HAP-1 (cell line): ENCODE data around the gene GRM8.

ENCODE experiments used
- DNase-seq, 2 experiments: peaks; one replicate each; pipeline ENCODE4 v3.0.0-alpha.2; 2016 to 2020; ENCODE audit warnings: low spot score in 2 of 2
- H3K27me3 ChIP-seq: fragments of 250-450 bp; sonication (Bioruptor Pico); 2 replicates; pipeline ENCODE4 v1.5.1; 2020; ENCODE audit warnings: low read depth, mild to moderate bottlenecking, moderate library complexity
- H3K36me3 ChIP-seq: fragments of 250-450 bp; sonication (Bioruptor Pico); replicated peaks from 2 replicates; pipeline ENCODE4 v1.5.1; 2020; ENCODE audit warnings: mild to moderate bottlenecking
- H3K4me1 ChIP-seq: fragments of 250-450 bp; sonication (Bioruptor Pico); 2 replicates; pipeline ENCODE4 v1.5.1; 2020; ENCODE audit warnings: mild to moderate bottlenecking
- H3K4me3 ChIP-seq: fragments of 250-450 bp; sonication (Bioruptor Pico); 2 replicates; pipeline ENCODE4 v1.5.1; 2020; ENCODE audit warnings: mild to moderate bottlenecking, moderate library complexity
- H3K9me3 ChIP-seq: fragments of 250-450 bp; sonication (Bioruptor Pico); 2 replicates; pipeline ENCODE4 v1.5.1; 2020; ENCODE audit warnings: mild to moderate bottlenecking, moderate library complexity
- in situ Hi-C: fragments of 300-500 bp; cut with MboI; formaldehyde crosslinking; loops from 3 replicates; pipeline ENCODE4 v1.14.3; 2020; ENCODE audit warnings: low sequenced_read_pairs, inconsistent platforms, mixed read lengths

GRM8 gene

DNA sequence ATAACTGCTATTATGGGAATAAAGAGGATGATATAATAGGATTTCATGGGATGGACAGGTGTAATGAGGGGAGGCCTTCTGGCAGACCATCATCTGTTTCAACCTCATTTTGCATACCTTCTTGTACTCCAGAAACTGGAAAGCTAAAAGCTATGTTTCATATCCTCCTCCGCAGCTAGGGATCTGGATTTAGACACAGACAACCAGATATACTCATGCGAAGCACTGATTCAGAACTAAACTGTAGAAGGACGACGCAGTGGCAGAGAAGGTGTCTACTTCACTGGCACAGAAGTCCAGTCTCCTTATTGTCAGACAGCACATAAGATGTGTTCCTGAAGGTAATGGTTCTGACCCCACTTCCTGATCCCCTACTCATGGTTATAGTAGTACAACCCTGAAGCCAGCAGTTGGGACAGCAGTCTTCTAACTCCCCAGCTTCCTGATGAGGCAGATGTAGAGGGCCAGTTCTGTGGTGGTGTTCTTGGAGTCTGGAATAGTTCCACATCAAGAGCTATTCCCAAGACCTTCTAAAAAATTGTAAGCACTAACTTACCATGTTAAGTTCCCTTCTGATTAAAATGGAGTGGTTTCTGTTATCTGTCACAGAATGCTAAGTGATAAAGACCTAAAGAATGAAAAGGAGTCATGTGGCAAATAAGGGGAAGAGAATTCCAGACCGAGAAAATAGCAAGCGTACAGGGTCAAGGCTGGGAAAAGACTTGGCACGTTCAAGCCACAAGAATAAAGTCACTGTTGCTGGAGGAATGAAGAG, 550.3 kb downstream of the GRM8 start:
- in situ Hi-C loops, result no loop called here
- Histone ChIP-seq H3K9me3 (no peaks in the 10 kb centered on the region), H3K4me1 (no peaks in the 10 kb centered on the region), H3K4me3 (no peak overlapping the region), H3K36me3 (no peaks in the 10 kb centered on the region), H3K27me3 (no peaks in the 10 kb centered on the region)
- no peak for DNase-seq

DNA sequence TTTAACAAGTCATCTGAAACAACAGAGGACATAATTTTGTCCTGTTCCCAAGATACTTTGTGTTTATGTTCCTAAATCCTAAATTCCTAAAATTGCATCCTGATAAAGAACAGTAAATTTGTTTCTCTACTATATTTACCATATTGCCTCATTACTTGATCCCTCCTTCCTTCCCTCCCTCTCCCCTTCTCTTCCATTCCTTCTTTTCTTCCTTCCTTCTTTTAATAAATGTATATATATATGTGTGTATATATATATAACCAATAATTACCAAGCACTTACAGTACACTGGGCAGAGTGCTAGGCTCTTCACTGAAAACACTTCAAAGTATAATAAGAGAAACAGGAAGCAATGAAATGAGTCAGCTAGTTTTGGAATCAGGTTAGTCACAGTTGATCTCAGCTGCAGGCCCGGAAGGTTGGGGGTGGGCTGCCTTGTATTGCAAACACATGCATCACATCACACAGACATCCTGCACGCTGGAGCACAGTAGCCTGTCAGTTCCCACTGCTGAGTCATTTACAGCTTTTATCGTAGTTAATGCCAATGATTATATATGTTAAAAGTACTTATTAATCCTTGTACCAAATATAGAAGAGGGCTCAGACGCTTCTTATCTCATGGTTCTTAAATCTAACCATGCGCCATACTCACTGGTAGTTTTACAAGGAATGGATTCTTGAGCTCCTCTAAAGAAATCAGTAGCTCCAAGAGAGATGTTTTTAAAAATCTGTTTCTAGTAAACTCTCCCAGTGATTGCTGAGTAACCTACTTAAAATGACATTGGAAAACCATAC, 551.7 kb downstream of the GRM8 start:
- in situ Hi-C loops, result no loop called here
- H3K4me1 ChIP-seq, result no peaks in the 10 kb centered on the region
- no peak for DNase-seq
- no peaks in the 10 kb centered on the region for H3K36me3 ChIP-seq
- H3K4me3 ChIP-seq, result no peak overlapping the region
- no peaks in the 10 kb centered on the region for H3K9me3 ChIP-seq
- no peaks in the 10 kb centered on the region for H3K27me3 ChIP-seq

GRCh38 chr7:126699707-126700106, 553.0 kb downstream of the GRM8 start:
- Histone ChIP-seq H3K4me3 (no peak overlapping the region), H3K9me3 (no peaks in the 10 kb centered on the region), H3K36me3 (no peaks in the 10 kb centered on the region), H3K27me3 (no peaks in the 10 kb centered on the region), H3K4me1 (no peaks in the 10 kb centered on the region)
- in situ Hi-C loops, result no loop called here
- DNase-seq, result no peak

DNA sequence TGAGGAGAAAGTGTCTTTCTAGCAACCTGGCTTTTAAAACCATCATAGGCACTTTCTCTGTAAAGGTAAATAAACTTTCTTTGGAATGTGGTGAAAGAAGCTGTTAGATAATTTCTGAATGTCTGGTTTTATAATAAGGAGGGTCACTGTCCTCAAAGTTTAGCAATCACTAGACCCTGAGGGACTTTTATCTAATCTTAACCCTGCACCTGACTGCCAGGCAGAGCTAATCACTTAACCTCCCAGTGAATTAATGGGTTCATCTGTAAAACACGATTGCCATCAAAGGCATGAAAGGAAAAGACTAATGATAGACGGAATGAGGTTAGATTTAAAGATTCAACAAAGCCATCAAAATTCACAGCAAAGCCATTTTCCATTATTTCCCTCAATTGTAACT, 553.8 kb downstream of the GRM8 start:
- in situ Hi-C loops, result no loop called here
- Histone ChIP-seq H3K4me1 (no peaks in the 10 kb centered on the region), H3K4me3 (no peak overlapping the region), H3K36me3 (no peaks in the 10 kb centered on the region), H3K9me3 (no peaks in the 10 kb centered on the region), H3K27me3 (no peaks in the 10 kb centered on the region)
- no peak for DNase-seq

DNA sequence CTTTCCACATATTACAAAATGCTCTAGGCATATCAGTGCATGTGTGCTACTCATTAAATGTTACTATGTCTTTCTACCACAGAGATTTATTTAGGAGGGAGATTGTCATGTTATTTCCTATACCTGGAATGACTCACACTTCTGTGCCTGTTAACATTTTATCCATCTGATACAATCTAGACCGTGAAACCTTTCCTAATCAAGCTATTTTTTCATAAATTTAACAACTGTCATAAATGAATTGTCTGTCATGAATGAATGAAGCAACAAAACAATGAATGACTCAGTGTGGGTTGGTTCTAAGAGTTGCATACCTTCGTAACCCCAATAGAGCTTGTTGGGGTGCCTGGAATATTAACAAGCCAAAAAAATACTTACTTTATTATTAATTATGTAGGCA, 554.3 kb downstream of the GRM8 start:
- in situ Hi-C loops, result no loop called here

DNA sequence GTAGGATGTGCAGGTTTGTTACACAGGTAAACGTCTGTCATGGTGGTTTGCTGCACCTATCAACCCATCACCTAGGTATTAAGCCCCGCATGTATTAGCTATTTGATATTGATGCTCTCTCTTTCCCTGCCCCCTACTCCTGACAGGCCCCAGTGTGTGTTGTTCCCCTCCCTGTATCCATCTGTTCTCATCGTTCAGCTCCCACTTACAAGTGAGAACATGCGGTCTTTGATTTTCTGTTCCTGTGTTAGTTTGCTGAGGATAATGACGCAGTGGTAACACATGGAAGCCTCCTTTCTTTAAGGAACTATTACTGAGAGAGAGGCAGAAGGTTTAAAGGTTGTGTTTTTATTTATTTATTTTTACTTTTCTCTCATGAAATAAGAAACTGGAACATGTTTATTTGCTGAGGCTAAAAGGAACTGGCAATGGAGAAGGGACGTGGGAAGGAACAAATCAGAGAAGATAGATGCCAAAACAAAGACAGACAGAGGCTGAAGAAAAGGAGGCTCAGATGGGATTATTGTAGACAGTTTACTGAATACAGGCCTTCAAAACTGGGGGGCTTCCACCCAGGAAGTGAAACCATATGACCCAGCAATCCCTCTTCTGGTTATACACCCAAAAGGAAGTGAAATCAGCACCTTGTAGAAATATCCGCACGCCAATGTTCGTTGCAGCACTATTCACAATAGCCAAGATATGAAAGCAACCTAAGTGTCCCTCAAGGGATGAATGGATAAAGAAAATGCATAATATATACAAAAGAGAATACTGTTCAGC, 556.3 kb downstream of the GRM8 start:
- no peaks in the 10 kb centered on the region for H3K27me3 ChIP-seq
- no peak overlapping the region for H3K4me3 ChIP-seq
- DNase-seq, result no peak
- no peaks in the 10 kb centered on the region for H3K9me3 ChIP-seq
- in situ Hi-C loops, result no loop called here
- H3K36me3 ChIP-seq, result no peaks in the 10 kb centered on the region
- H3K4me1 ChIP-seq, result no peaks in the 10 kb centered on the region; the same call in 1 of the 2 replicates

More for the DNA sequence above, 554.3 kb downstream of the GRM8 start:
- no peaks in the 10 kb centered on the region for H3K4me1 ChIP-seq
- H3K9me3 ChIP-seq, result no peaks in the 10 kb centered on the region
- no peak overlapping the region for H3K4me3 ChIP-seq
- no peak for DNase-seq
- no peaks in the 10 kb centered on the region for H3K36me3 ChIP-seq
- no peaks in the 10 kb centered on the region for H3K27me3 ChIP-seq

GRCh38 chr7:126690848-126691751, 561.6 kb downstream of the GRM8 start:
- no peak for DNase-seq
- H3K36me3 ChIP-seq, result no peaks in the 10 kb centered on the region
- H3K4me3 ChIP-seq, result no peak overlapping the region
- no peaks in the 10 kb centered on the region for H3K27me3 ChIP-seq
- no peaks in the 10 kb centered on the region for H3K9me3 ChIP-seq
- in situ Hi-C loops, result no loop called here
- H3K4me1 ChIP-seq, result peaks cover 8% of the 10 kb centered on the region

- Histone ChIP-seq H3K27me3 (no peaks in the 10 kb centered on the region), H3K9me3 (no peaks in the 10 kb centered on the region), H3K4me3 (no peak overlapping the region), H3K4me1 (peaks cover 8% of the 10 kb centered on the region), H3K36me3 (no peaks in the 10 kb centered on the region)
- in situ Hi-C loops, result no loop called here
- DNase-seq, result no peak
Measured at GRCh38 chr7:126690104-126690503, 562.6 kb downstream of the GRM8 start.

DNA sequence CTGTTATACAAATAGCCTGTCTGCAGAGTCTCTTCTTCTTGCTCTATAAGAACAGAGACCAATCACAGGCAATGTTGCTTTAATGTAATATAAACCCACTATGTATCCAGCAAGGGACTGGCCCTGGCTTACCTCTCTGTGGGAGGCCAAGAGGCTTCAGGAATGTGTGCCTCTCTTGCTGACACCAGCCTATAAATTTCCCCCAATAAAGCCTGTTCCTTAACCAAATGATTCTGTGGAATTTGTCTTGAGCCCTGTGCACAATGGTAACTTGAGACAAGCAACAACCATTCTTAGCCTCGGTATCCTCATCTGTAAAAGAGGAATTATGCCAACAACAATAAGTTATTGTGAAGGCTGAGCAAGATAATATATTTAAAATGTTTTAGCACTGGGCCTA, 563.7 kb downstream of the GRM8 start:
- Histone ChIP-seq H3K27me3 (no peaks in the 10 kb centered on the region), H3K9me3 (no peaks in the 10 kb centered on the region), H3K4me3 (no peak overlapping the region), H3K36me3 (no peaks in the 10 kb centered on the region), H3K4me1 (peaks cover 8% of the 10 kb centered on the region)
- DNase-seq, result peak; percentile 66 to 74
- in situ Hi-C loops, result no loop called here

DNA sequence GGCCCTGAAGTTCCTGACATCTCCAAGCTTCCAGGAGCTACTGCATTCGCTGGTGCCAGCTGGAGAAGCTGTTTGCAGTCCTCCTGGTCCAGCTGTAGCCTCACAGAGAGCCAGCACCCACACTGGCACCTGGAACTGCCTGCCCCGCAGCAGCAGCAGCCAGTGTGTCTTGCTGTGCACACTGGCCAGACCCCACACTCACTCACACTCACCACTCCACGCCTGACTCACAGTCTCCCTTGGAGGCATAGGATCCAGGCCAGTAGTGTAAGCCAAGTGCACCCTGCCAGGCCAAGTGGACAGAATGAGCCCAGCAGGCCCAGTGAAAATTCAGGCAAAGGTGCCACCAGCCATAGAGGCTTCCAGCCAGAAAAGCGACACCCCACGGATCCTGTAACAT, 566.3 kb downstream of the GRM8 start:
- no peaks in the 10 kb centered on the region for H3K9me3 ChIP-seq
- DNase-seq, result no peak
- H3K4me1 ChIP-seq, result peaks cover 8% of the 10 kb centered on the region
- no peak overlapping the region for H3K4me3 ChIP-seq
- H3K27me3 ChIP-seq, result no peaks in the 10 kb centered on the region
- in situ Hi-C loops, result no loop called here
- no peaks in the 10 kb centered on the region for H3K36me3 ChIP-seq

GRCh38 chr7:126685596-126685995, 567.1 kb downstream of the GRM8 start:
- DNase-seq, result no peak
- Histone ChIP-seq H3K4me1 (peaks cover 8% of the 10 kb centered on the region), H3K27me3 (no peaks in the 10 kb centered on the region), H3K4me3 (no peak overlapping the region), H3K36me3 (no peaks in the 10 kb centered on the region), H3K9me3 (no peaks in the 10 kb centered on the region)
- in situ Hi-C loops, result no loop called here

DNA sequence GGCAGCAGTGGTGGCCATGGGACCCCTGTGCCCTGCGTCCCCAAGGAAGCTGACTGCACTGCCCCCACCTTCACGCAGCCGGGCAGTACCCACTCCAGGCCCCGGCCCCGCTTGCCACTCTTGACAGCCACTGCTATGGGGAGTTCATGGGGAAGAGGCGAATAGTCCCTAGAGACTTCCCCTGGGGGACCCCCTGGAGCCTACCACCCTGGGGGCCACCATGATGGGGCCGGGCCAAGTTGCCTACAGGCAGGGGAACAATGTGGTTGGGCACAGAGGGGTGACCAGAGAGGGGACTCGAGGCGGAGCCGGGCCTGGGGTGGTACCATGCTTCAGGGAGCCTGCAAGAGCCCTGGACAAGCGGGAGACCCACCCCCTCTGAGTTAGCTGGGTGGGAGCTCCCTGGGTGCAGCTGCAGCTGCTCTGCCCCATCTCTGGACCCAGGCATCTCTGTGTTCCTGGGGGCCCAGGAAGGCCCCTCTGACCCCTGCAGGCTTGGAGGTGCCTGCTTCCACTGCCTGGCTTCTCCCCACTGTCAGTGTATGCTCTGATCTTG, 567.6 kb downstream of the GRM8 start:
- no peak for DNase-seq
- H3K36me3 ChIP-seq, result no peaks in the 10 kb centered on the region
- H3K4me1 ChIP-seq, result peaks cover 8% of the 10 kb centered on the region
- no peaks in the 10 kb centered on the region for H3K9me3 ChIP-seq
- H3K27me3 ChIP-seq, result no peaks in the 10 kb centered on the region
- H3K4me3 ChIP-seq, result no peak overlapping the region
- in situ Hi-C loops, result no loop called here

- Histone ChIP-seq H3K4me1 (no peaks in the 10 kb centered on the region), H3K27me3 (no peaks in the 10 kb centered on the region), H3K4me3 (no peak overlapping the region), H3K9me3 (no peaks in the 10 kb centered on the region), H3K36me3 (no peaks in the 10 kb centered on the region)
- DNase-seq, result no peak
- in situ Hi-C loops, result no loop called here
Measured at GRCh38 chr7:126682176-126682575, 570.6 kb downstream of the GRM8 start.
